ENCODE measurements around the gene CASP2.
A peak's percentile ranks its signal among the peaks of the same experiment; 100 is the strongest.
"Not testable (repeated sequence)": the region's sequence is repeated elsewhere in the genome, so short reads cannot be mapped to it uniquely, and the experiment has no call there.

The CASP2 gene

DNA sequence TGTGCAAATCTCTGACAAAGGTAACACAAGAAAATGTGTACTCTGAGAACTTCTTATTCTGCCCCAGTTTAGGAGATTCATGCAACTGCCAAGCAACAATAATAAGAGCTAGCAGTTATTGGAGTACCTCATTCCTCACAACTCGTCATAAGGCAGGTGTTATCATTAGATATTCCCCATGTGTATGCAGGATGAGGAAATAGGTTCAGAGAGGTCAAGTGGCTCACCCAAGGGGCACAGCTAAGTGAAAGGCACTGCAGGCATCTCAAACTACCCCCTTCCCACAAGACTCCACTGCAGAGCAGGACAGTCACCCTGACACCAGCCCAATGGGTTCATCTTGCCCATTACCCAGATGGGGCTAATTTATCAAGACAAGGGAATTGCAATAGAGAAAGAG is 26.2 kb upstream of the CASP2 start:
- H3K9ac ChIP-seq (ENCODE audit: low read length), result no peak overlapping the region
- H3K4me3 ChIP-seq (ENCODE audit: insufficient read depth, low read length, poor library complexity, severe bottlenecking), result no peak overlapping the region
- H3K79me2 ChIP-seq (ENCODE audit: insufficient read depth, low read length), result no peaks in the 10 kb centered on the region; the same call in 1 of the 2 replicates
- H4K20me1 ChIP-seq (ENCODE audit: low read depth, low read length), result no peaks in the 10 kb centered on the region
- no peaks in the 10 kb centered on the region for H3K27me3 ChIP-seq (ENCODE audit: low read length)
- no peaks in the 10 kb centered on the region for H3K36me3 ChIP-seq (ENCODE audit: low read length)
- H3K9me3 ChIP-seq (ENCODE audit: insufficient read depth, low read length), result no peaks in the 10 kb centered on the region
- no peak for TF ChIP-seq EZH2phosphoT487 (conservative IDR thresholded peaks at IDR 0.05; ENCODE audit: low read length)
- TF ChIP-seq, protein P1, sequence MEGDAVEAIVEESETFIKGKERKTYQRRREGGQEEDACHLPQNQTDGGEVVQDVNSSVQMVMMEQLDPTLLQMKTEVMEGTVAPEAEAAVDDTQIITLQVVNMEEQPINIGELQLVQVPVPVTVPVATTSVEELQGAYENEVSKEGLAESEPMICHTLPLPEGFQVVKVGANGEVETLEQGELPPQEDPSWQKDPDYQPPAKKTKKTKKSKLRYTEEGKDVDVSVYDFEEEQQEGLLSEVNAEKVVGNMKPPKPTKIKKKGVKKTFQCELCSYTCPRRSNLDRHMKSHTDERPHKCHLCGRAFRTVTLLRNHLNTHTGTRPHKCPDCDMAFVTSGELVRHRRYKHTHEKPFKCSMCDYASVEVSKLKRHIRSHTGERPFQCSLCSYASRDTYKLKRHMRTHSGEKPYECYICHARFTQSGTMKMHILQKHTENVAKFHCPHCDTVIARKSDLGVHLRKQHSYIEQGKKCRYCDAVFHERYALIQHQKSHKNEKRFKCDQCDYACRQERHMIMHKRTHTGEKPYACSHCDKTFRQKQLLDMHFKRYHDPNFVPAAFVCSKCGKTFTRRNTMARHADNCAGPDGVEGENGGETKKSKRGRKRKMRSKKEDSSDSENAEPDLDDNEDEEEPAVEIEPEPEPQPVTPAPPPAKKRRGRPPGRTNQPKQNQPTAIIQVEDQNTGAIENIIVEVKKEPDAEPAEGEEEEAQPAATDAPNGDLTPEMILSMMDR (IDR thresholded peaks at IDR 0.05; ENCODE audit: insufficient read depth, low read length, poor library complexity, severe bottlenecking), result no peak
- peak overlapping the region; percentile 27 for H2AFZ ChIP-seq (ENCODE audit: low read depth, low read length, severe bottlenecking)
- no peaks in the 10 kb centered on the region for H3F3A ChIP-seq (ENCODE audit: insufficient read depth)
- H3K4me2 ChIP-seq (ENCODE audit: low read depth, low read length, poor library complexity, severe bottlenecking), result no peak overlapping the region
- H3K9me2 ChIP-seq (replicated peaks; ENCODE audit: insufficient read depth, low read length), result no peaks in the 10 kb centered on the region
- no peak overlapping the region for H3K27ac ChIP-seq (ENCODE audit: low read depth, low read length)

DNA sequence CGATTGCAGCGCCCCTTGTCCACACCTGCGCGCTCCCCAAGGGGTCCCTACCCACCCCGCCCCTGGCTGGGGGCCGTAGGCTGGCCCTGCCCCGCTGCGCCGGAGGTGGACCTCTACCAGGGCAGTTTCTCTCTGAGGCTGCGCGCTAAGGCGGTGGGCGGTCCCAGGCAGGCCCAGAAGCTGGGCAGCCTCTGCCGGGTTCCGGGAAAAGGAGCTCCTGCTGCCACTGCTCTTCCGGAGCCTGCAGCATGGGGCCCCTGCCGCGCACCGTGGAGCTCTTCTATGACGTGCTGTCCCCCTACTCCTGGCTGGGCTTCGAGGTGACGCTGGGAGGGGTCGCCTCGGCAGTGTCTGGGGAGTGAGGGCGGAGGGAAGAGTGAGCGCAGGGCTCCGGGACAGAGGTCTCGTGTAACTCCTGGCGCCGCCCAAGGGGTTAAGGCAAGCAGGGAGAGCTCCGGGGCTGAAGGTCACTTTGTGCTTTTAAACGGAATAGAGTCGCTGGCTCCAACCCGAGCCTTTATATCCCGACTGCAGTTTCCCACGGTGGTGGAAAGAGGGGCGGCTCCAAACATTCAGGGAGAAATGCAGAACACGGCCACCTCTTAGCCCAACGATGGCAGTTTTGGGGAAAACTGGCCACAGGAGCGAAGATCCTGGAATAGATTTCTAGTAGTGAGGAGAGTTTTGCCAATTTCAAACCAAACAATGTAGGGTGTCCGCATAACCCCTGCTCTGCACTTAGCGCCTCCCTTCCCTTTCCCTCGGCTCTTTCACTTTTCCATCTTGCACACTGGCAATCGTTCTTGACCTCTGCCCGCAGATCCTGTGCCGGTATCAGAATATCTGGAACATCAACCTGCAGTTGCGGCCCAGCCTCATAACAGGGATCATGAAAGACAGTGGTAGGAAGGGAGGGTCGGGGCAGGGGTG is 24.6 kb upstream of the CASP2 start, which contains the start of gene GSTK1:
Gene GSTK1 (plus strand): TSS at position 176 of the 930 bp plus-strand sequence. CDS start 73 bp downstream, at position 249.
- H3K36me3 ChIP-seq (ENCODE audit: low read length), result no peaks in the 10 kb centered on the region
- peak within 1 kb of the TSS; percentile 92 for H2AFZ ChIP-seq (ENCODE audit: low read depth, low read length, severe bottlenecking)
- no peaks in the 10 kb centered on the region for H4K20me1 ChIP-seq (ENCODE audit: low read depth, low read length)
- H3K27ac ChIP-seq (ENCODE audit: low read depth, low read length), result 0 out of 2 replicates have a peak within 1 kb of the TSS, but pooled peaks have one; percentile 17
- peak within 1 kb of the TSS; percentile 96 for H3K4me2 ChIP-seq (ENCODE audit: low read depth, low read length, poor library complexity, severe bottlenecking)
- H3K27me3 ChIP-seq (ENCODE audit: low read length), result no peaks in the 10 kb centered on the region
- H3K9ac ChIP-seq (ENCODE audit: low read length), result peak within 1 kb of the TSS; percentile 91
- H3K4me3 ChIP-seq (ENCODE audit: insufficient read depth, low read length, poor library complexity, severe bottlenecking), result peak within 1 kb of the TSS; percentile 71
- no peaks in the 10 kb centered on the region for H3K9me2 ChIP-seq (replicated peaks; ENCODE audit: insufficient read depth, low read length)
- H3K9me3 ChIP-seq (ENCODE audit: insufficient read depth, low read length), result no peaks in the 10 kb centered on the region
- no peaks in the 10 kb centered on the region; the same call in 1 of the 2 replicates for H3K79me2 ChIP-seq (ENCODE audit: insufficient read depth, low read length)
- TF ChIP-seq EZH2phosphoT487 (conservative IDR thresholded peaks at IDR 0.05; ENCODE audit: low read length), result no peak
- H3F3A ChIP-seq (ENCODE audit: insufficient read depth), result no peaks in the 10 kb centered on the region

DNA sequence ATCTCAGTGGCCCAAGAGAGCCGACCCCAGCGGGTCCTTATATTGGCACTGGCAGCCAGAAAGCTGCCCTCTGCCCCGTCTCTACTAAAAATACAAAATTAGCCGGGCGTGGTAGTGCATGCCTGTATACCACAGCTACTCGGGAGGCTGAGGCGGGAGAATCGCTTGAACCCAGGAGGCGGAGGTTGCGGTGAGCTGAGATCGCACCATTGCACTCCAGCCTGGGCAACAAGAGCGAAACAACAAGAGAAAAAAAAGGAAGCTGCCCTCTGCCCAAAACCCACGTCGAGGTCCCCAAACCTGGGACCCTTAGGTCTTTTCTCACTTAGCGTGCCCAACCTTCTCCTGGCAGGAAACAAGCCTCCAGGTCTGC is 24.0 kb upstream of the CASP2 start:
- not testable (repeated sequence) for H3K9me2 ChIP-seq (replicated peaks; ENCODE audit: insufficient read depth, low read length); H3K79me2 ChIP-seq (ENCODE audit: insufficient read depth, low read length); H3K27me3 ChIP-seq (ENCODE audit: low read length); H3K36me3 ChIP-seq (ENCODE audit: low read length); H3F3A ChIP-seq (ENCODE audit: insufficient read depth); H4K20me1 ChIP-seq (ENCODE audit: low read depth, low read length); H3K9me3 ChIP-seq (ENCODE audit: insufficient read depth, low read length)
- H3K27ac ChIP-seq (ENCODE audit: low read depth, low read length), result 0 out of 2 replicates have a peak overlapping the region, but pooled peaks have one; percentile 17
- H3K9ac ChIP-seq (ENCODE audit: low read length), result peak overlapping the region; percentile 91
- H3K4me3 ChIP-seq (ENCODE audit: insufficient read depth, low read length, poor library complexity, severe bottlenecking), result peak overlapping the region; percentile 71
- peak overlapping the region; percentile 96 for H3K4me2 ChIP-seq (ENCODE audit: low read depth, low read length, poor library complexity, severe bottlenecking)
- peak overlapping the region; percentile 92 for H2AFZ ChIP-seq (ENCODE audit: low read depth, low read length, severe bottlenecking)

DNA sequence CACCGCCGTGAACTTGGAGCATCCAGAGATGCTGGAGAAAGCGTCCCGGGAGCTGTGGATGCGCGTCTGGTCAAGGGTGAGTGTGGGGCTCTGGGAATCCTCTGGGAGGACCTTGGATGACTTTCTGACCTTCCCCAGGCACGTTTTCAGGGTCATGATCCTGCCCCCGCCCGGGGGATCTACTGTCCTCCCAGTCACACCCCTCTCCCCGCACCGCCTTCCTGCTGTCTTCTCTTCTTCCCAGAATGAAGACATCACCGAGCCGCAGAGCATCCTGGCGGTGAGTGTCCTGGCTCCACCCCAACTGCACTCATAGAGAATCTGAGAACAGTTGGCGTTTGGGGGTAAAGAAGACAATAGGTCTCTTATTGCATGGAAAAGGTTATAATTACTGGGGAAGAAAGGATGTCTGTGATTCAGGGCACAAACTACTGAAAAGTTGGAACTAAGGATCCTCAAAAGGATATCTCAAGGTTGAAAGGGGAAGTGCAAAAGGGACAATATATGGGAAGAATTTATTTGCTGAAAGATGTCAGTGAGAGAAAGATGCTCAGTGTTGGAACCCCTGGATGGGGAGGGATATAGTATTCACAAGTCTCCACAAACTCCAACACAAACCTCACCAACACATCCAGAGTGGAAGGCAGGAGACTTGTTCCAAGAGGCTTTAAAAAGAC is 23.0 kb upstream of the CASP2 start:
- no peak overlapping the region for H3K9ac ChIP-seq (ENCODE audit: low read length)
- H3K9me3 ChIP-seq (ENCODE audit: insufficient read depth, low read length), result no peaks in the 10 kb centered on the region
- H3K4me2 ChIP-seq (ENCODE audit: low read depth, low read length, poor library complexity, severe bottlenecking), result no peak overlapping the region
- H3K27me3 ChIP-seq (ENCODE audit: low read length), result no peaks in the 10 kb centered on the region
- no peaks in the 10 kb centered on the region for H4K20me1 ChIP-seq (ENCODE audit: low read depth, low read length)
- TF ChIP-seq, protein P1 (IDR thresholded peaks at IDR 0.05; ENCODE audit: insufficient read depth, low read length, poor library complexity, severe bottlenecking), result no peak
- TF ChIP-seq EZH2phosphoT487 (conservative IDR thresholded peaks at IDR 0.05; ENCODE audit: low read length), result no peak
- H3F3A ChIP-seq (ENCODE audit: insufficient read depth), result no peaks in the 10 kb centered on the region
- no peak overlapping the region for H3K4me3 ChIP-seq (ENCODE audit: insufficient read depth, low read length, poor library complexity, severe bottlenecking)
- H3K9me2 ChIP-seq (replicated peaks; ENCODE audit: insufficient read depth, low read length), result no peaks in the 10 kb centered on the region
- H3K27ac ChIP-seq (ENCODE audit: low read depth, low read length), result no peak overlapping the region
- no peak overlapping the region for H2AFZ ChIP-seq (ENCODE audit: low read depth, low read length, severe bottlenecking)
- H3K36me3 ChIP-seq (ENCODE audit: low read length), result no peaks in the 10 kb centered on the region
- H3K79me2 ChIP-seq (ENCODE audit: insufficient read depth, low read length), result no peaks in the 10 kb centered on the region; the same call in 1 of the 2 replicates

All from SU-DHL-6 (cell line).